ENCODE results near the gene ACTR1A. TPM values are rescaled to one million over a fixed set of nuclear protein-coding genes. Genes with fewer than 3 reads are reported as not detected.
"Not testable (repeated sequence)": the region's sequence is repeated elsewhere in the genome, so short reads cannot be mapped to it uniquely, and the experiment has no call there.

Gene ACTR1A
- total RNA-seq, 1 experiment from 2014 or later = 179 TPM

DNA sequence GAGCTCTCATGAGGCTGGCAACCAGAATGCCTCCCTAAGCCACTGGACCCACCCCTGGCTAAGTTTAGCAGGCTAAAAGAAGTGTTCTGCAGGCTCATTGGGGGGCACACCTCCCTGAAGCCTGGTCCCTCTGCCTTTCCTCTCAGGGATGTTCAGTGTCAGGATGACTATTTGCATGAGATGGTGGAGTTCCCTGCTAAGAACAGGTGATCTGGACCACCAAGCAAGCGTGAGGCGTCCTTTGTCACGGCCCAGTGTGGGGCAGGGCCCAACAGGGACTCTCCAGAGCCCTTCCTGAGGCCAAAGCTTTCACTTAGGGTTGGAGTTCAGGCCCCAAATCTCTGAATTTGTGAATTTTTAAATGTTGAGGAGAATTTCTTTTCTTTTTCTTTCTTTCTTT is 13.2 kb upstream of the ACTR1A start:
- DNase-seq (ENCODE audit: low read depth) = no peak

GRCh38 chr10:102514487-102515311 is 12.2 kb upstream of the ACTR1A start:
- DNase-seq (ENCODE audit: low read depth) = no peak

DNA sequence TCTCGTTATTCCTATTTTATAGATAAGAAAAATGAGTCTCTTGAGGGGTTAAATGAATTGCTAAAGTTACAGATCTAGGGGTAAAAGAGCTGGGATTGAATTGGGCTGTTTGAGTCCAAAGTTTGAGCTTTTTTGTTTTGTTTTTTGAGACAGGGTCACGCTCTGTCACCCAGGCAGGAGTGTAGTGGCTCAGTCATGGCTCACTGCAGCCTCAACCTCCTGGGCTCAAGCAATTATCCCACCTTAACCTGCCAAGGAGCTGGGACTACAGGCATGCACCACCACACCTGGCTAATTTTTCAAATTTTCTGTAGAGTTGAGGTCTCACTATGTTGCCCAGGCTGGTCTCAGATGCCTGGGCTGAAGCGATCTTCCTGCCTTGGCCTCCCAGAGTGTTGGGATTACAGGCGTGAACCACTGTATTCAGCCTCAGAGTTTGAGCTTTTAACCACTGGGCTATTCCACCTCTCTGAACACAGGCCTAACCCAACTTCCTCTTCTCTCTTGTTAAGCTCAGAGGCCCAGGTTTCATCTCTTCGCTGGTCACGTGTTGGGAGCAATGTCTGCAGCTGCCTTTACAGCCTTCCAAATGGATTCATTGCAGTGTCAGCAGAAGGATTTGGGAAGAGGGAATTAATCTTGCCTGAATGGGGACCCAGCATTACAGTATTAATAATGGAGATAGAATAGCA is 9.2 kb upstream of the ACTR1A start:
- no peak for DNase-seq (ENCODE audit: low read depth)

- no peak for DNase-seq (ENCODE audit: low read depth)
Observed at GRCh38 chr10:102509387-102509786, 6.9 kb upstream of the ACTR1A start.

GRCh38 chr10:102508506-102508905 is 6.0 kb upstream of the ACTR1A start:
- DNase-seq (ENCODE audit: low read depth) = no peak

DNA sequence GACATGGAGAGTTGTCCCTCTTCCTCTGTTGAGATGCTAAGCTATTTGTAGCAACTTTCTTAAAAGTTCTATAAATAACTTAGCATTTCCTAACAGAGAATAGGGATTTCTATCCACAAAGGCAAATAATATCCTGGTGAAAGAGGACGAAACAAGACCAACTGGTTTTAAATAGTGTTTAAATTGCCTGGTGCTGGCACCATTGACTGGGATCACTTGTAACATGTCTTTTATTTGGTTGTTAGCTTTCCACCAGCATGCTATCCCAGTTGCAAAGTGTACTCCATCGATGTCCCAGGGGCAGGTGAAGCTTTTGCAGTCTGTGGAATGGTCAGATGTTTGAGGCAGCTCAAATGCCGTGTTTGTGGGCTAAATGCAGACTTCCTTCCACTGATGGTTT is 5.0 kb upstream of the ACTR1A start:
- DNase-seq (ENCODE audit: low read depth) = no peak

DNA sequence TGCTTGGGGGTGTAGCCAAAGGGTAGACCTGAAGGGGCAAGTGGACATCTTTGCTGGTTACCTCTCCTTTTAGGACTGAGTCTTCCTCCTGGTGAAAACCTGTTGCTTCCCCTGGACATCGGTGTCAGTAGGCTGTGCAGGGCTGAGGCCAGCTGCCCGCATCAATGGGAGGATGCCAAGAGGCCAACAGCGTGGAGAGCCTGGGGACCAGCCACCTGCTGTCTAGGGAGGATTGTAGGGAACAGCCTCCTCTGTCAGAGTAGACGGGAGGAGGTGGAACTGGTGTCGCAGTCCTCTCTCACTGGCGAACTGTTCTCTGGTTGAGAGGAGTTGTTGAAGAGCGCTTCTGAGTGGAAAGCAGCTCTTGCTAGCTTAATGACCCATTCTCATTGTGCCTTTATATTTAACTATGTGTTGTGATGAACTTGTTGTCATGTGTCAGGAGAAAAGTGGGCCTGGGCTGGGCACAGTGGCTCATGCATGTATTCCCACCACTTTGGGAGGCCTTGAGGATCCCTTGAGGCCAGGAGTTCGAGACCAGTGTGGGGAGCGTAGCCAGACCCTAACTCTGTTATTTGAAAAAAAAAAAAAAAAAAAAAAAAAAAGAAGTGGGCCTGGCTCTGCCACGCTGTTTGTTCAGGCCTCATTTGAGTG is 3.1 kb upstream of the ACTR1A start:
- no peak for DNase-seq (ENCODE audit: low read depth)

DNA sequence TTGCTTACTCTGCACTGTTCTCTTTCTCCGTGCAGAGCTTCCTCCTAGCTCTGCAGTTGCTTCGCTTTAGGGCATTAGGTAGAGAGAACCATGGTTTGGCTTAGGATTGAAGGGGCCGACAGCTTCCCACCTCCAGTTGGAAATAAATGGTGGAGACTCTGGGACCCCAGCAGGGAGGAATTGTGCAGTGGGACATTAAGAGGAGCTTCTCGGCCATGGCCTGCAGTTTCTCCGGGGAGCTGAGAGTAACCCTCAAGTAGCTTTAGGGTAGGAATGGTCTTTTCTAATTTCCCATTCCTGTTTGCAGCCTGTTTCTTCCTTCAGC is 2.4 kb upstream of the ACTR1A start:
- no peak for DNase-seq (ENCODE audit: low read depth)

DNA sequence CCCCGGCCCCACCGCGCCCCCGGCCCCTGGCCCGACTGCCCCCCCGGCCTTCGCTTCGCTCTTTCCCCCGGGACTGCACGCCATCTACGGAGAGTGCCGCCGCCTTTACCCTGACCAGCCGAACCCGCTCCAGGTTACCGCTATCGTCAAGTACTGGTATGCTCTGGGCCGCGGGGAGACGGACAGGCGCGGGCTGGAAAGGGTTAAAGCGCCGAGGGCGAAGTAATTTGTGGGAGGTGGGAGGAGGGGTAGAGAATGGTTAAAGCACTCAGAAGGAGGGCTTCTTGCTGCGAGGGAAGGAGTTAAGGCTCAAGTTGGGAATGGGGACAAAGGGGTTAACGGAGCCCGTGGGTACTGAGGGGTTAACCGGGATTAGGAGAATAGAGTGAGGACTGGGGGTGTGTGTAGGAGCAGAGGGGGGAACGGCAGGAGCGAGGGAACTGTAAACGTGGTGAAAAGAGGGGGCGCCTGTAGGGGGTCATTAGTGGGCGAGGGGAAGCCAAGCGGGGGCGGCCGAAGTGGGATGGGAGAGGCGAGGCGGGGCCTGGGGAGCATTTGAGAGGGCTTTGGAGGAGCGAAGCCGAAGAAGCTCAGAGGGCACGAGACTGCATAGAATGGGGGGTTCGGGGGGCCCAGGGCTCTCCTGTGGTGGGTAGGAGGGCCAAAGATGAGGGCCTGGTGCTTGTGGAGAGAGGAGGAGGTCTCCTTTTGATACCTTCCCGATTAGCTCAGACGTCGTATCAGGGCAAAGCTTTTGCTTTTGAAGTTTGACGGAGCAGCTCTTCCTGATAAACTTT is 1.9 kb upstream of the ACTR1A start:
- peak; percentile 27 for DNase-seq (ENCODE audit: low read depth)

- DNase-seq (ENCODE audit: low read depth) = peak; percentile 96
Observed at GRCh38 chr10:102503264-102504178, 1.0 kb upstream of the ACTR1A start, which contains the start of gene SUFU. SUFU (plus strand) TSS chr10:102503972; CDS start chr10:102504153, 181 bp downstream.

GRCh38 chr10:102502029-102502336 is 529 bp downstream of the ACTR1A start:
- peak; percentile 98 for DNase-seq (ENCODE audit: low read depth)

- DNase-seq (ENCODE audit: low read depth) = no peak
Observed at GRCh38 chr10:102501201-102502028, 1.1 kb downstream of the ACTR1A start.

- not testable (repeated sequence) for DNase-seq (ENCODE audit: low read depth)
Observed at GRCh38 chr10:102500686-102501085, 1.8 kb downstream of the ACTR1A start.

DNA sequence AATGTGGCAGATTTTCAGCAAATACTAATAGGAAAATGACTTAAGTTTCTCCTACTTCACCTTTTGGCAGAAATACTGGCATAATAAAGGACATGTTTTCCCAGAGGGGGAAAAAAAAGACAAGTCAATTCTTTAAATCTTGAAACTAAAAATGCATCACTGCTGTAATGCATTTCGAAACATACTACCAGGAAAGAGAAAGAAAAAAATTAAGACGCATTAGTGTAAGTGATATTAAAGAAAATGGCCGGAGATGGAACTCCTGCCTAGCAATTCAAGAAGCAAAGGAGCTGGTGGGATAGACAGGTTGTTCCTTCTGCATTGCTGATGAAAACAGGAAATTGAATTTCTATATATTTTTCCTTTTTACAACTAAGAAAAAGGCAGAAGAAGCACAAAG is 3.2 kb downstream of the ACTR1A start:
- DNase-seq (ENCODE audit: low read depth) = no peak

DNA sequence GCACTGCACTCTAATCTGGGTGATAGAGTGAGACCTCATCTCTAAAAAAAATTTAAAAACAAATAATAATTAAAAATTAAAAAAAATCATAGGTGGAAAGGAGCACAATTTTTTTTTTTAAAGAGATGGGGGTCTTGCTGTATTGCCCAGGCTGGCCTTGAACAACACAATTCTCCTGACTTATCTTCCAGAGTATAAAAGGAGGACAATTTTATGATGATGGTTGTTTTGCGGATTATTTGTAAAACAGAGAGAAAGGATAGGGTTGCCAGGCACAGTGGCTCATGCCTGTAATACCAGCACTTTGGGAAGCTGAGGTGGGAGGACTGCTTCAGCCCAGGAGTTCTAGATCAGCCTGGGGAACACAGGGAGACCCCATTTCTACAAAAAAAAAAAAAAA is 5.0 kb downstream of the ACTR1A start:
- no peak for DNase-seq (ENCODE audit: low read depth)

DNA sequence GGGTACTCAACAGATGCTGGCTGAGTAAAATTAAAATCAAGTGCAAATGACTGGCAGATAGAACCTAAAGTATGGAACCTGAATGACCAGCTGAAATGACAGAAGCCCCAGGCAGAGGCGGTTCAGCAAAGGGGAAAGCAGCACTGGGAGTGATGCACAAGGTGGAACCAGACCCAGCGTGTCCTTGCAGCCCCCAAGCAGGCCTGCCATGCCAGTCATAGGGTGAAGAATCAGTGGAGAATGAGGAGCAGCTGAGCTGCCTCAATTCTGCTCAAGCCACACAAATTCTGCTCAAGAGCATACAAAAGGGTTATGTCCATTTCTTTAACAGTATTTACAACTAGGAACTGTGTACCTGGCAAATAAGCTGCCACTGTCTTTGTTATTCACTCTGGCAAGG is 8.7 kb downstream of the ACTR1A start:
- DNase-seq (ENCODE audit: low read depth) = no peak

DNA sequence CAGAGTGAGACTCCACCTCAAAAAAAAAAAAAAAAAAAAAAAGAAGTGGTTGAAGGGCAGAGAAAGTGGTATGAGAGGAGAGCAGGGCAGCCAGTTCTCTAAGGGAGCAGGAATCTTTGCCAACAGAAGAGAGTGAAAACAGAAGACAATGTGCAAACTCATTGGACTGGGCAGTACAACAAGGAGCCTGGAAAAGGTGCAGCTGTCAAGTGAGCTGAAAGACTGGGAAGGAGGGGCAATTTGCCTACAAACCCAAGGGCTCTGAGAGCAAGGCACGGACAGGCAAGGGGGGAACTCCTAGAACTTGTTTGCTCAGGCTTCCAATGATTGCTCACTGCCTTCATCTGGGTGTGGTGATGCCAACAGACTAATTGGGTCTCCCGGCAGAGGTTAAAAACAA is 9.5 kb downstream of the ACTR1A start:
- no peak for DNase-seq (ENCODE audit: low read depth)

- no peak for DNase-seq (ENCODE audit: low read depth)
Observed at GRCh38 chr10:102492344-102492939, 10.1 kb downstream of the ACTR1A start.

DNA sequence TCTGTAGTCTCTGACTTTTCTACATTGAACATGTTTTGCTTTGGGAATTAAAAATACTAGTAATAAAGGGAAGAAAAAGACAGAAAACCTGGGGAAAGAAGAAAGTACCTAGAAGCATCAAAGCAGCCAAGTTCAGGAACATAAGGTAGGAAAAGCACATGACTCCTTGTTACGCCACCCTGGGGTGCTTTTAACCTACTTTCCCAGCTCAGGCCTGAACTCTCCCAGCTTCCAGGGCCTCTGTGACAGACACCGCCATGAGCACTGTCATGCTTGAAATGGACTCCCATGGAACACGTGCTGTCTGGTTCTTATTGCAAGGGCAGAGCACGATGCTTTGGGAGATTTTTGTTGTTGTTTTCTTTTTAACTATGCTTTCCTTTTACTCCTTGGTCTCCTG is 11.4 kb downstream of the ACTR1A start:
- no peak for DNase-seq (ENCODE audit: low read depth)

Measured in RPMI7951 (cell line).